ENCODE data around the gene ADAP1. TPM values are rescaled to one million over a fixed set of nuclear protein-coding genes. Genes with fewer than 3 reads are reported as not detected.
"Not testable (repeated sequence)": the region's sequence is repeated elsewhere in the genome, so short reads cannot be mapped to it uniquely, and the experiment has no call there.

ADAP1 gene
- total RNA-seq, 1 donor from 2014 or later, result 10.2 TPM

DNA sequence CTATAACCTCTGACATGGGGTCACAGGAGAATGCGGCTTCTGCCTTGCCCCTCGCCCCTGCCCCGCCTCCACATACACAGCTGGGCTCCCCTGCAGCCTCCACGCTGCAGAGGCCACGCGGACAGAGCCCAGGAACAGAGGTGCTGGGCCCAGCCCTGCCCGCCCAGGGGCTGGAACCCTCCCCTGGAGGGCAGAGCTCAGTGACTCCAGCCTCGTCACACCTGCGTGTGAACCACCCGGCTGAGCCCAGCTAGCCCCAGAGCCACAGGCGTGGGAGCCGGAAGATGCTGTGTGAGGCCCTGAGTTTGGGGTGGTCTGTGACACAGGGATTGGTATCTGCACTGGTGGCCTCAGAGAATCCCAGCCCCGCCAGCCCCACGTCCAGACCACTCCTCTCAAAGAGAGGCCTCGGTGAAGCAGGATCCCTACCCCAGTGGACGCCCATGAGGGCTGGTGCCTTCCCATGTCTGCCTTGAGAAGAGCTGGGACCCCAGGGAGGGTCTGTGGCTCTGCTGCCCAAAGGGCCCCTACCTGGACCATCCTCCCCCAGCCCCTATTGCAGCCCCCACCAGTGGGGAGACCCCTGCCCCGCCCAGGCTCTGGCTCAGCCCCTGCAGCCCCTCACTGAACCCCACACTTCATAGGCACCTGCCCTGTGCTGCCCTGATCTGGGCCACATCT is 8.1 kb upstream of the ADAP1 start:
- intact Hi-C loops (cut with micrococcal nuclease), result no loop called here
- DNase-seq, result peak; percentile 28
- no peak for ATAC-seq

- peak; percentile 20 for DNase-seq
- intact Hi-C loops (cut with micrococcal nuclease), result no loop called here
- ATAC-seq, result no peak
Observed at GRCh38 chr7:961546-962400, 7.3 kb upstream of the ADAP1 start.

GRCh38 chr7:960972-961371 is 6.5 kb upstream of the ADAP1 start:
- intact Hi-C loops (cut with micrococcal nuclease); ATAC-seq: not testable (repeated sequence)
- peak; percentile 27 for DNase-seq

GRCh38 chr7:960269-960871 is 5.9 kb upstream of the ADAP1 start:
- intact Hi-C loops (cut with micrococcal nuclease), result no loop called here

DNA sequence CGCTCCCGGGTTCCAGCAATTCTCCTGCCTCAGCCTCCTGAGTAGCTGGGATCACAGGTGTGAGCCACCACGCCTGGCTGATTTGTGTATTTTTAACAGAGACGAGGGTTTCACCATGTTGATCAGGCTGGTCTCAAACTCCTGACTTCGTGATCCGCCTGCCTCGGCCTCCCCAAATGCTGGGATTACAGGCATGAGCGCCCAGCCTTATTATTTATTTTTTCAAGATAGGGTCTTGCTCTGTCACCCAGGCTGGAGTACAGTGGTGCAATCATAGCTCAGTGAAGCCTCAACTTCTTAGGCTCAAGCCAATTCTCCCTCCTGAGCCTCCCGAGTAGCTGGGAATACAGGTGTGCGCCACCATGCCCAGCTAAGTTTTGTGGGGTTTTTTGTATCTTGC is 5.3 kb upstream of the ADAP1 start:
- intact Hi-C loops (cut with micrococcal nuclease); ATAC-seq: not testable (repeated sequence)
- DNase-seq, result peak; percentile 8

More at GRCh38 chr7:960269-960871, 5.9 kb upstream of the ADAP1 start:
- ATAC-seq, result peak; percentile 8
- DNase-seq, result peak; percentile 34

DNA sequence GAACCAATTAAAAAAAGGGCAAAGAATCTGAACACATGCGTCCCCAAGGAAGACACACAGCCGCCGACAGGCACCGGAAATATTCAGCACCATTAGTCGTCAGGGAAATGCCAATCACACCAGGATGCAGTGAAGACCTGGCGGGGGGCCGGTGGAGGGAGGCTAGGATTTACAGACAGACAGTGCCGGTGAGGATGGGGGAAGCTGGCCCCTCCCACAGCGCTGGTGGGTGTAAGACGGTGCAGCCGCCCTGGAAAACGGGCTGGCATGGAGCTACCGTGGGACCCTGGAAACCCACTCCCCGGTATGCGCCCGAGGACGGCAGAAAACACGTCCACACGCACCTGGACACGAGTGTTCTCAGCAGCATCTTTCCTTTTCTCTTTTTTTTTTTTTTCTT is 4.8 kb upstream of the ADAP1 start:
- ATAC-seq (no peak), DNase-seq (peak; percentile 29)
- intact Hi-C loops (cut with micrococcal nuclease), result no loop called here

GRCh38 chr7:958221-959200 is 4.0 kb upstream of the ADAP1 start:
- ATAC-seq, result no peak
- DNase-seq, result peak; percentile 21
- intact Hi-C loops (cut with micrococcal nuclease), result no loop called here

DNA sequence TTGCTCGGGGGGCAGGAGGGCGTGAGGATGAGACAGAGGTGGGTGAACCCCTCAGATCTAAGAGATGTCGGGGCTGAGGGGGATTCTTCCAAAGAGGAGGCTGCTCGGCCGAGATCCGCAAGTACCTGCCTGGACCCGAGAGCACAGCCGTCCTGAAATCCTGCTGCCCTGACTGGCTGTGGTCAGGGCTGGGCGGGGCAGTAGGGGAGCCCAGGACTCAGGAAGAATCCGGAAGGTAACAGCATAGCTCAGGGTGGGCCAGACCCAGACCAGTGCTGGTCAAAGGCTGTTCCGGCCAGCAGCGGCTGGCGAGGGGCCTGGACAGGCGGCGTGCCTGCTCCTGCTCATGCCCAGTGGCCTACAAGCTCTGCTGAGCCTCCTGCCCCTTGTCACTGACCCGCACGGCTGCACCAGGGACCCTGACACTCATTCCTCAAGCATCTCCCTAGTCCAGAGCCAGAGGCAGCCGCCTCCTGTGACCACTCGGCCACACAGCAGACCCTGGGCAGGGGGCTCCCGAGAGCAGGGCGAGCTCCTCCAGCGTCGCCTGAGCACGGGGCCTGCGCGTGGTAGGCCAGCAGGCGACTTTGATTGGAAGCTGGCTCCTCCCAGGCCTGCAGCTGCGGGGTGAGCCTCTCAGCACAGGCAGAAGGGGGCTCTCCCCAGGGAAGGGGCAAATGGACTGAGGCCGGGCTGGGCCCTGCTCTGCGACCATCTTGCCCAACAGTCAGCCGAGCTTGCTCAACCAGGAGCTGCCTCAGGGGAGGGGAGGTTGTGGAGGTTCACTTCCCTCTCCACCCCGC is 3.1 kb upstream of the ADAP1 start:
- ATAC-seq (no peak), DNase-seq (peak; percentile 64)
- intact Hi-C loops (cut with micrococcal nuclease), result no loop called here

- DNase-seq (peak; percentile 25), ATAC-seq (no peak)
- intact Hi-C loops (cut with micrococcal nuclease), result no loop called here
Observed at GRCh38 chr7:956031-956430, 1.6 kb upstream of the ADAP1 start.

DNA sequence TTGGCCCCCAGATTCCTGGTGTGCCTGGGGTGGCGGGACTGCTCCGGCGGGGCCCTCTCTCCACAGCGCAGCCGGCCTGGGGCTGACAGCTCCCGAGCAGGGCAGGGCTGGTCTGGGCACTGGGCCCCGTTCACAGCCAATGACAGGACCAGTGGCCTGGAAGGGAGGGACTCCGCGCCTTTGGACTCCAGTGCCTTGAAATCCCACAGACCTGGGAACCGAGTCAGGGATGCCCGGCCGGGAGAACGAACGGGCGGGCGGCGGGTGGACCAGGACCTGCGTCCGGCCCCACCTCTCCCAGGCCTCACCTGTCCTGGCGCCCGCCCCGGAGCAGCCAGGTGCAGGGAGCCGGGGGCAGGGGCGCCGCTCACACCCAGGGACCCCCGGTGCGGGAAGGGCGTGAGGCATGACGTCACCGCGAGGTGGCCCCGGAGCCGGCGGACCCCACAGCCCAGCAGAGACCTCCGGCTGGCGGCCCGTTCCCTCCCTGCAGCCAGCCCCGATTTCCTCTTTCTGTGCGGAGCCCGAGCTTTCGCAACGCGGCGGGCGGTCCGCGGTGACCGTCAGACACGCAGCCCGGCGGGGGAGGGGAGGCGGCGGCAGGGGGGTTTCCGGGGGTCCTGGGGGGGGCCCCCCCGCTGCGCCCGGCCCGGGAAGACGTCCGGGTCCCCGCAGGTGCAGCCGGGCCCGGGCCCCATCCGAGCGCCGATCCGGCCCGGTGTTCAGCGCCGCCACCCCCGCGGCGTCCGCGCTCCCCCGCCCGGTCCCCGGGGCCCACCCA is 743 bp downstream of the ADAP1 start:
- peak; percentile 83 for ATAC-seq
- intact Hi-C loops (cut with micrococcal nuclease), result no loop called here

DNA sequence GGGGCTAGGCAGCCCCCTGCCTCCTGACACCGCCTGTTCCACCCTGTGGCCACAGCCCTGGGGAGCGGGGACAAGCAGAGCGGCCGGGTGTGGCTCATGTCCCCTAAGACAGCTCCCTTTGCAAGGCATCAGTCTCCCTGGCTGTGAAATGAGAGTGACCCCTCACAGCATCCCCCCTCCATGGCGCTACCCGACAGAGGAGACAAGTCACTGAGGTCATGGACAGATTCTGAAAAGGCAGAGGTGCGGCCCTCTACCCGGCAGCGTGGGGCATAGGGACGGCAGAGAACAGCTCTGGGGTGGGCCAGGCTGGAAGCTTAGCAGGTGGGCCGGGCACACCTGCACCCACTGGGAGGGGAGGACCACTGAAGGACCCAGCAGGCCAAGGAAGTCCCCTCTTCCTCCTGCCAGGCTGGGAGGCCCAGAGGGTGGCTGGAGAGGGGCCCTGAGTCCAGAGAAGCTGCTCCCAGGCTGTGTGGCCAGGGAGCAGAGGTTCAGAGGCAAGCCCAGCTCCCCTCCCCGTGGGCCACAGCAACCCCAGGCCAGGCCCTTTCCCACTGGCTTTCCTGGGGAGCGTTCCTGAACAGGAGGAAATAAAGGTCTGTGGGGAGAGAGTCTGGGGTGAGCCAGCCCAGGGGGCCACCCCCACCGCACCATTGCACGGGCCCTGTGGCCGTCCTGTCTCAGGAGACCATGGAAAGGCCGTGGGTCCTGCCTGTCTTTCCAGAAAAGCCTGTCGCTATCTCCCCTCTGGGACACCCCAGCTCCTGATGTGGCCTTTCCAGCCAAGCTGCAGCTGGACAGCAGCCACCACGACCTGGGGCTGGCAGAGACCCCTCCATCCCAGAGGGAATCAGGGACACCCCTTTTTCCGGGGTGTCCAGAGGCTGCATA is 1.7 kb downstream of the ADAP1 start:
- DNase-seq, result peak; percentile 19
- ATAC-seq, result no peak
- intact Hi-C loops (cut with micrococcal nuclease), result no loop called here

More for the DNA sequence above, 743 bp downstream of the ADAP1 start:
- peak; percentile 75 for DNase-seq

- intact Hi-C loops (cut with micrococcal nuclease), result no loop called here
- ATAC-seq (no peak), DNase-seq (peak; percentile 22)
Observed at GRCh38 chr7:951881-952547, 2.5 kb downstream of the ADAP1 start.

- intact Hi-C loops (cut with micrococcal nuclease), result no loop called here
- ATAC-seq, result no peak
- peak; percentile 22 for DNase-seq
Observed at GRCh38 chr7:949021-949934, 5.2 kb downstream of the ADAP1 start.

- DNase-seq (peak; percentile 21), ATAC-seq (no peak)
- intact Hi-C loops (cut with micrococcal nuclease), result no loop called here
Observed at GRCh38 chr7:947391-948210, 6.9 kb downstream of the ADAP1 start.
